BE2C (cell line): ENCODE results near the gene ATF4.
A peak's percentile ranks its signal among the peaks of the same experiment; 100 is the strongest.

ENCODE experiments used
- DNase-seq: peaks from one replicate; pipeline ENCODE4 v3.0.0-alpha.2; 2020
- H3K27me3 ChIP-seq: fragments of 250-450 bp; sonication (Bioruptor Pico); 2 replicates; pipeline ENCODE4 v1.5.1; 2020; ENCODE audit warnings: mild to moderate bottlenecking
- H3K36me3 ChIP-seq: fragments of 250-450 bp; sonication (Bioruptor Pico); 2 replicates; pipeline ENCODE4 v1.5.1; 2020; ENCODE audit warnings: mild to moderate bottlenecking
- H3K4me1 ChIP-seq: fragments of 250-450 bp; sonication (Bioruptor Pico); 2 replicates; pipeline ENCODE4 v1.5.1; 2020
- H3K4me3 ChIP-seq: 2 replicates; pipeline ENCODE4 v1.5.1; 2011; ENCODE audit warnings: low read depth, low read length
- H3K9me3 ChIP-seq: fragments of 250-450 bp; sonication (Bioruptor Pico); 2 replicates; pipeline ENCODE4 v1.5.1; 2020
- CTCF ChIP-seq: IDR thresholded peaks from 2 replicates; pipeline ENCODE4 v1.5.1; 2012; ENCODE audit warnings: mild to moderate bottlenecking, low read depth, low read length

The ATF4 gene

GRCh38 chr22:39488563-39489083, 31.7 kb upstream of the ATF4 start:
- Histone ChIP-seq H3K4me3 (no peak overlapping the region), H3K27me3 (no peaks in the 10 kb centered on the region), H3K36me3 (no peaks in the 10 kb centered on the region), H3K4me1 (peaks cover 8% of the 10 kb centered on the region), H3K9me3 (no peaks in the 10 kb centered on the region)
- TF ChIP-seq CTCF: no peak
- no peak for DNase-seq

DNA sequence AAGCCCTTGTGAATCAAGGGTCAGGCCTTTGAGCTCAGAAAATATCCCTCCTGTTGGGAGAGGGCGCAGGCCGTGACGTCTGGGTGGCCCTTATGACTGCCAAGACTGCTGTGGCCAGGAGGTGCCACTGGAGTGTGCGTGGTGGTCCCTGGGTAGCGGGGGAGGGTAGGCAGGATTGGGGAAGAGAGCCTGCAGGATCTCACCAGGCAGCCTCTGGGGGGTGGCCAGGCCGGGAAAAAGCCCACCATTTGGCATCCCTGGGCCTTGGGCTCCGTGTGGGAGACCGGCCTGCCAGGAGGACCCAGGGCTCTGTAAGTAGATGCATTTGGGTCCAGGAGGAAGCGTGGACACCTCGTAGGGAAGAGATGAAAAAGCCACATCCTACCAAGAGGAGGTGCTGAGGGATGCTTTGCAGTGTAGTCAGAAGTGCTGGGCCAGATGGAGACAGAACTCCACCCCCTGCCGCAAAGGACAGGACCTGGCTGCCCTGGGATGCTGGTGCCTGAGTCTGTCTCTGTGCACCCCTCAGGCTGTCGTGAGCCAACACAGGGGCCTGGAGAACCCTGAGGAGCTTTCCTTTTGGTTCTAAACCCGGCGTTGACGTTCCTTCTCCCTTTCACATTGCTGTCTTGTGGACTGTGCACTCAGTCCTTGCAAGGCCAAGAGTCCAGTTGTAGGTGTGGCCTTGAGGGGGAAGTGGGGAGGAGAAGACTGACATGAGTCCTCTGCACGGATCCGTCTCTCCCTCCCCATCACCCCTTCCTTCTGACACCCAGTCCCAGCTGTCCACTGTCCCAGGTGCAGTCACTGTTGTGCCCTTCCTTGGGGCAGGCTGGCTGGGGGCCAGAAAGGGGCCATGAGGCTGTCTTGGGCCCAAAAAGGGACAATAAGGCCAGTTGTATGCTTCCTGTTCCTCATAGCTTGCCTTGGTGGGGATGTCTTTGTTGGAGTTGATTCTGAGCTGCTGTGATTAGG, 31.0 kb upstream of the ATF4 start:
- Histone ChIP-seq H3K27me3 (no peaks in the 10 kb centered on the region), H3K4me1 (peaks cover 8% of the 10 kb centered on the region), H3K4me3 (no peak overlapping the region; the same call in 1 of the 2 replicates), H3K9me3 (no peaks in the 10 kb centered on the region), H3K36me3 (no peaks in the 10 kb centered on the region)
- DNase-seq: no peak
- TF ChIP-seq CTCF: no peak

DNA sequence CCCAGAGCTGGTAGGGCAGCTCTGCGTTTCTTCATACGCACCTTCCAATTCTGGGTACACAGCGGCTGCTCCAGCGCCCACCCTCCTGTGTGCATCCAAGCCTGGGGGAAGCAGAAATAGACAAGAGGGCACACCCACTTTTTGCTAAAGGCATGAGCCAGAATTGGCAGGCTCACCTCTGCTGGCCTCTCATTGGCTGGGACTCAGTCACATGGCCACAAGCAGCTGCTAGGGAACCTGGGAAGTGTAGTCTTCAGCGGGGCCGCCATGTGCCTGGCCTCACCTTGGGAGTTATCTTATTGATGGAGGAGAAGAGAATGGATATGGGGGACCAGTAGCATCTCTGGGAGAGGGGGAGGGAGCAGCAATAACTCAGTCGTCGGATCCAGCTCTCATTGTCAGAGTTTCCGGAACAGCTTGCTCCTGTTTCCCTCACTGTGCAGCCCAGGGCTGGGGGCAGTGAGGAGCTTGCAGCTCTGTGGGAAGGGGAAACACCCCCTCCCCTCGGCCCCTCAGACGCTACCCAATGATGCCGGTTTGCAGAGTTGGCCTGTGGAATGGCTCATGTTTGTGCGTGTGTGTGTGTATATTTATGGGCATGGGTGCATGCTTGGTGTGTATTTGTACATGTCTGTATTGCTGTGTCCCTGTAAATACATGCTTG, 30.1 kb upstream of the ATF4 start:
- peak; percentile 90 for DNase-seq
- TF ChIP-seq CTCF: no peak
- Histone ChIP-seq H3K4me3 (no peak overlapping the region; the same call in 1 of the 2 replicates), H3K36me3 (no peaks in the 10 kb centered on the region), H3K9me3 (no peaks in the 10 kb centered on the region), H3K4me1 (peaks cover 8% of the 10 kb centered on the region), H3K27me3 (no peaks in the 10 kb centered on the region)

- Histone ChIP-seq H3K36me3 (no peaks in the 10 kb centered on the region), H3K4me3 (no peak overlapping the region), H3K9me3 (no peaks in the 10 kb centered on the region), H3K4me1 (peaks cover 8% of the 10 kb centered on the region), H3K27me3 (no peaks in the 10 kb centered on the region)
- TF ChIP-seq CTCF: no peak
- no peak for DNase-seq
Observed at GRCh38 chr22:39490966-39491680, 29.2 kb upstream of the ATF4 start.

DNA sequence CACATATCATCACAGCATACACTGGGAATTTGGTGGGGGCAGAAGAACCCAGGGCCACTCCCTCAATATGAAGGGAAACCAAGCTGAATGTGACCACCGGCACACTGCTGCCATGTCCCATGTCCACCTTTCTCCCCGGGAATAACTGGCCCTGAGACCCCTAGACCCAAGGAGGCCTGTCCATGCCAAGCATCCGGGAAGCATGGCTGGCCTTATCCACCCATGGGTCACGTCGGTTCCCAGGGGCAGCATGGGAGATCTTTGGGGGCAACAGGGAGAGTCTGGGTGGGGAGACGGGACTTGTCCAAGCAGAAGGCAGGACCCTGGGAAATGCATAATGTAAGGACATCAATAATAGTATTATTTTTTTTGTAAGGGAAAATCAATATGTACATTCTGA, 28.7 kb upstream of the ATF4 start:
- no peaks in the 10 kb centered on the region for H3K9me3 ChIP-seq
- H3K36me3 ChIP-seq: no peaks in the 10 kb centered on the region
- H3K4me1 ChIP-seq: peaks cover 8% of the 10 kb centered on the region
- TF ChIP-seq CTCF: no peak
- H3K27me3 ChIP-seq: no peaks in the 10 kb centered on the region
- H3K4me3 ChIP-seq: no peak overlapping the region
- DNase-seq: no peak
